MM.1S (cell line): ENCODE results near the gene LEPROT.

Source experiments
- EZH2 ChIP-seq: fragments of 300-600 bp; sonication (generic); optimal IDR thresholded peaks from 2 replicates; pipeline ENCODE3; 2017; ENCODE audit warnings: low read depth, mild to moderate bottlenecking, antibody characterized with exemption, low read length, mixed read lengths
- EZH2phosphoT487 ChIP-seq: fragments of 300-600 bp; sonication (generic); IDR thresholded peaks from 2 replicates; pipeline ENCODE4 v1.6.1; 2018; ENCODE audit warnings: antibody characterized with exemption, low read length
- TF ChIP-seq, protein P1 (sequence below): fragments of 300-600 bp; sonication (generic); IDR thresholded peaks from 2 replicates; pipeline ENCODE4 v1.5.1; 2016; ENCODE audit warnings: antibody characterized with exemption, low read length, mixed read lengths

DNA sequence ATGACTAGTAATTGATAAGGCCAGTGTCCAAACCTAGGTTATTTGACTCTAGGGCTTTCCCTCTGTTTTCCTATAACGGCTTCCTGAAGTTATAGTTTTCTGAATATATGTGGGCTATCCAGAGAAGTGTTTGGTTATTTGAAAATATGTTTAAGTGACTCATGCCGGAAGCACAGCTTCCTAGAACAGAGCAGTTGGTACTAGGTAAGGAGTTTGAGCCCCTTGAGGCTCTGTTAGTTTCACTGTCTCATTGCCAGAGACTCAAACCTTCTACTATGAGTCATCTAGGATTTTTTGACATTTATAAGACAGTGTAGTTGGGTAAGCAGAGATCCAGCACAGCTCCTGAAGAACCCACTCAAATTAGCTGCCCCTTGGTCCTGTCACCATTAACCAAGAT is 27.1 kb upstream of the LEPROT start:
- TF ChIP-seq, protein P1, sequence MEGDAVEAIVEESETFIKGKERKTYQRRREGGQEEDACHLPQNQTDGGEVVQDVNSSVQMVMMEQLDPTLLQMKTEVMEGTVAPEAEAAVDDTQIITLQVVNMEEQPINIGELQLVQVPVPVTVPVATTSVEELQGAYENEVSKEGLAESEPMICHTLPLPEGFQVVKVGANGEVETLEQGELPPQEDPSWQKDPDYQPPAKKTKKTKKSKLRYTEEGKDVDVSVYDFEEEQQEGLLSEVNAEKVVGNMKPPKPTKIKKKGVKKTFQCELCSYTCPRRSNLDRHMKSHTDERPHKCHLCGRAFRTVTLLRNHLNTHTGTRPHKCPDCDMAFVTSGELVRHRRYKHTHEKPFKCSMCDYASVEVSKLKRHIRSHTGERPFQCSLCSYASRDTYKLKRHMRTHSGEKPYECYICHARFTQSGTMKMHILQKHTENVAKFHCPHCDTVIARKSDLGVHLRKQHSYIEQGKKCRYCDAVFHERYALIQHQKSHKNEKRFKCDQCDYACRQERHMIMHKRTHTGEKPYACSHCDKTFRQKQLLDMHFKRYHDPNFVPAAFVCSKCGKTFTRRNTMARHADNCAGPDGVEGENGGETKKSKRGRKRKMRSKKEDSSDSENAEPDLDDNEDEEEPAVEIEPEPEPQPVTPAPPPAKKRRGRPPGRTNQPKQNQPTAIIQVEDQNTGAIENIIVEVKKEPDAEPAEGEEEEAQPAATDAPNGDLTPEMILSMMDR = no peak
- TF ChIP-seq EZH2 (no peak), EZH2phosphoT487 (no peak)
